GM23338 (cell line): ENCODE measurements around the gene CCDC201.
"Not testable (repeated sequence)": the region's sequence is repeated elsewhere in the genome, so short reads cannot be mapped to it uniquely, and the experiment has no call there.

Experiments
- CREB1 ChIP-seq: fragments of 250-450 bp; sonication (Bioruptor Pico); IDR thresholded peaks from 2 replicates; pipeline ENCODE4 v1.5.0; 2020; ENCODE audit warnings: low read depth, mild to moderate bottlenecking, moderate library complexity
- CTCF ChIP-seq, 2 experiments: fragments of 200-600 bp in 1 of 2; sonication (generic) in 1 of 2; conservative IDR thresholded peaks; 2 replicates each; pipeline versions ENCODE4 v1.5.1 to v1.6.1; 2016 to 2017; ENCODE audit warnings: antibody characterized with exemption in 2 of 2, low read depth in 2 of 2, mild to moderate bottlenecking in 2 of 2, moderate library complexity in 1 of 2
- EZH2 ChIP-seq: fragments of 200-600 bp; sonication (generic); IDR thresholded peaks from one replicate; pipeline ENCODE4 v1.8.0; 2017; ENCODE audit warnings: antibody characterized with exemption, mild to moderate bottlenecking, low read depth; ENCODE audit not compliant: unreplicated experiment
- EZH2phosphoT487 ChIP-seq: fragments of 200-600 bp; sonication (generic); IDR thresholded peaks from one replicate; pipeline ENCODE4 v1.8.1; 2018; ENCODE audit warnings: antibody characterized with exemption; ENCODE audit not compliant: unreplicated experiment
- NANOG ChIP-seq: IDR thresholded peaks from 2 replicates; pipeline ENCODE4 v1.6.1; 2016; ENCODE audit warnings: antibody characterized with exemption, borderline replicate concordance
- POLR2AphosphoS5 ChIP-seq: IDR thresholded peaks from 2 replicates; pipeline ENCODE4 v1.6.1; 2016; ENCODE audit warnings: antibody characterized with exemption, low read depth
- REST ChIP-seq: IDR thresholded peaks from one replicate; pipeline ENCODE4 v1.6.1; 2018; ENCODE audit warnings: antibody characterized with exemption; ENCODE audit not compliant: unreplicated experiment
- STAT1 ChIP-seq: IDR thresholded peaks from one replicate; pipeline ENCODE4 v1.6.1; 2016; ENCODE audit warnings: antibody characterized with exemption; ENCODE audit not compliant: unreplicated experiment

DNA sequence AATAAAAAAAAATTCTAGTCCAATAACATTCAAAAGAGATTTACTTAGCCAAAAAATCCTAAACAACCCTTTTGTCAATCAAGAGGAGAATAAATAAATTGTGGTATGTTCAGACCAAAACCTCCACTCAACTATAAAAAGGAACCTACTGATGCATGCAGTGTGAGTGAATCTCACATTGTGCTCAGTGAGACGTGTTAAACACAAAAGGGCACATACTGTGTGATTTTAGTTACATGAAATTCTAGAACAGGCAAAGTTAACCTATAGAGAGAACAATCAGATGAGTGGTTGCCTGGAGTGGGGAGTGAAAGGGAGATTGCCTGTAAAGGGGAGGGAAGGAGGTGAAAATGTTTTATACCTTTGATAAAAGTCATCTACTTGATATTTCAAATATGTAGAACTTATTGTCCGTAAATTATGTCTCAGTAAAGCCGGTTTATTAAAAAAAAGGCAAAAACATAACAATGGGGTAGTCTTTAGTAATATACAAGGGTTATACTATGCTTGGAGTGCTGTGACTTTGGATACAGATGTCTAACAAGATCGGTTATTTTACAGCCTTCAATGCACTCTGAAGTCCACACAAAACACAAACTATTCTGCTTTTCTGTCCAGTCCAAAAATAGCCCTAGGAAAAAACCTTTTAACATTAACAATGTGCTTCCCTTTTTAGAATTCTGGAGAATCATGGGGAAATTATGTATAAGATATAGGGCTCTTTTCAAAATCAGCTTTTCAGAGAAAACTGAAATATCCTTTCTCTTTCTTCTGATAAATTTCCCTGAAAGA lies 30.8 kb downstream of the CCDC201 start:
- not testable (repeated sequence) for TF ChIP-seq EZH2phosphoT487; CTCF (conservative IDR thresholded peaks at IDR 0.05; ENCODE audit: low read depth in 2 of 2); REST; POLR2AphosphoS5; EZH2; STAT1; CREB1 (CRISPR knock-in tag); NANOG
